NCI-H748 (cell line): ENCODE measurements around the gene CTSO.
"Not testable (repeated sequence)": the region's sequence is repeated elsewhere in the genome, so short reads cannot be mapped to it uniquely, and the experiment has no call there.

ENCODE experiments used
- DNase-seq: peaks from one replicate; lab custom pipeline; 2025; ENCODE audit not compliant: unreplicated experiment; lab: John Stamatoyannopoulos, UW

CTSO gene

DNA sequence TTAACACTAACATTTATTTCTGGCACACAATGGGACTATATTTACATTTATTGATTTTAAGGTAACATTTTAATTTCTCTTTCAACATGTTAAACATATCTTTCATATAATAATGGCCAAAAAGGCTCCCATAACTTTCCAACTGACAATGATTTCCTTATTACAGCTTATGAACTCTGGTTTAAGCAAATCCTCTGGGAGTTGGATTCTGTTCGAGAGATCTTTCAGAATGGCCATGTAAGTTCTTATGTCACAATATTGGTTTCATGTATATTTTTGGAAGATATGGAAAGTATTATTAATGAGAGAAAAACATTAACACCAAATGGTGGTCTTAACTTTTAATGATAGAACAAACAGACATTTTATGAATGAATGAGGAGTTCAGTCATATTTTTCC, 46.1 kb downstream of the CTSO start:
- no peak for DNase-seq

DNA sequence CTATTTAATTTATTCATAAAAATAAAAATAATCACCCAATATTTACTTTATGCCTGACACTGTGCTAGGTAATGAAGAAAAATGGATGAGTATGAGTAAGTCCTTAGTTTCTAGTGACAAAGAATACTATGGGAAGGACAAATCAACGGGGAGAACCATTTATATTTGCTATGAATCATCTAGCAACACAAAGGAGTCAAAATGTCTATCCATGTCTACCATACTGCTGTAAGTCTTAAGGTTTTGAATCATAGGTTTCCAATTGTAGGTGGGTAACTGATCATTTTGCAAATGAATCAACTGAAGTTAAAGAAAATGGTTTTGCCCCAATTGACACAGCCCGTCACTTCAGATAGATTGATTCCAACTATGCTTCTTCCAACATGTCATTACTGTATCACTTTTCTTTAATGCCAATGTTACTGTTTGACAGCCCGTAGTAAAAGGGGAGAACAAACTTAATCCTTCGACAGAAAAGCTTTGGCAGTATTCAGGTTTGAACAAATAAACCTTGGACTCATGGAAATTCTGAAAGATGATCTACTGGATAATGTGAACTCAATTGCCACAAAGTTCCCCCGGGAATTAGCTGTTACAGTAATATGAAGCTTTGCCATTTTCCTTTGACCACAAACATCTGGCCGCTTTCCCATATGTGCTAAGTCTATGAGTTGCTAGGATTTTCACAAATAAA, 47.0 kb downstream of the CTSO start:
- DNase-seq, result peak; percentile 60

DNA sequence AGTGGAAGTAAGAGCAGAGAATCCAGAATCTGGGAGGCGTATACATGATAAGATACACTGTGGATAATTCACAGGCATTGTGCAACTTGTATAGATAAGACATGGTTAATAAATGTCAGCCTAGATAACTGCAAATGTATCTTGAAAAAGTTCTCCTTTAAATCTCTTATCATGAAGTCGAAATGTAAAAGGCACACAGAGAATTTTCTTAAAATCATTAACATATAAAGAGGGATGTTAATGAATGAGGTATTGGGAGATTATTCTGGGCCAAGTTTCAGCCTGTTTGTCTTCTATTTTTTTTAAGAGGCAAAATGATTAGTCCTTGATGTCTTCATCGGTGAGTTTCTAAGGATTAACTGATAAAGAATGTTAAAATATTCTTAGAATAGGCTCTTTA, 49.3 kb downstream of the CTSO start:
- no peak for DNase-seq

DNA sequence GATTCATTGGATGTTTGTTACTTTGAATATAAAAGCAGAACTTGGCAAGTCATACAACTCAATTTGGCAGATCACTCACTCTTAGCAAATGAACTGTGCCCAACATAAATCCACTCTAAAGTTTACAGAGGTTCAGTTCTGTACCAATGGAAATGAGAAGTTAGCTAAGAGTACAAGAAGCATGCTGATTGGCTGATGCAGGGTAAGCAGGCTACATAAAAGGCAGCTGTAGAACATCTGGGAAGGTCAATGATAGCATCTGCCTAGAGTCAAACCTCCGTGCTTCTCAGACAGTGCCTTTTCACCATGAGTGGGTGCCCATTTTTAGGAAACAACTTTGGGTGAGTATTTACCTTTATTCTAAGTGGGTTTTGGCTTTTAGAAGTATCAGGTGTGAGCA, 50.2 kb downstream of the CTSO start, which contains the start of gene TDO2:
TSS of gene TDO2 (plus strand) at position 244 of the 400 bp plus-strand sequence. CDS start at position 307, 63 bp downstream.
- DNase-seq, result no peak

DNA sequence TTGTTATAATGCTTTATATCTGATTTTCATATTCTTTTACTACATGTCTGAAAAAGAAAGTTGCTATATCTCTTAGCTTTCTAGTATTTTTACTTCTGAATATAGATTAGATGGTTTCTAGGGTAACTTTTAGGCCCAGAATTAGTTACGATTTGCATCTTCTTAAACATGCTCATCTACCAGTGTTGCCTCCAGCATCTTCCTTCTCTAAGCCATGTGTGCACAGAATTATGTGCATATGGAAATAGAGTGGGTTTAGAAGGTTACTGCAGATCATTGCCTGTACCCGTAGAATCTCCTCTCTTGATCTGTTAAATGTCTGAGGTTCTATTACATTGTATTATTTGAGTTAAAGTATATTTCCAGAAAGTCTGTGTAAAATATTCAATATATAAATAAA, 52.7 kb downstream of the CTSO start:
- no peak for DNase-seq

DNA sequence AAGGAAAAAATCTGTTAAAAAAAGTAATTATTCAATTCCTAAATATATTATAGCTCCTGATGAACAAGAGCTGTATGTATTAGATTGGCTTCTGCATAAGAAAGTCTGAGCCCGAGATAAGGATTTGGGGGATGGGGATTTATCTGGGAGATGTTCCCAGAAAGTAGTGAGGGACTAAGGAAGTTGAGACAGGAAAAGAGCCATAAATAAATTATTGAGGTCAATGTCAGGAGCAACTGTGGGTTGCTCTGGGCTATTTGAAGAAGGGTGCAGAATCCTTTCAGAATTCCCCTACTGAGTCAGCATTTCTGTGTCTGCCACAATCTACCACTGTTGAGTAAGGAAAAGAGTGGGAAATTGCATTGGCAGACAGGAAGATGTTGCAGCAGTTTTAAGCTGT, 53.3 kb downstream of the CTSO start:
- DNase-seq, result no peak

DNA sequence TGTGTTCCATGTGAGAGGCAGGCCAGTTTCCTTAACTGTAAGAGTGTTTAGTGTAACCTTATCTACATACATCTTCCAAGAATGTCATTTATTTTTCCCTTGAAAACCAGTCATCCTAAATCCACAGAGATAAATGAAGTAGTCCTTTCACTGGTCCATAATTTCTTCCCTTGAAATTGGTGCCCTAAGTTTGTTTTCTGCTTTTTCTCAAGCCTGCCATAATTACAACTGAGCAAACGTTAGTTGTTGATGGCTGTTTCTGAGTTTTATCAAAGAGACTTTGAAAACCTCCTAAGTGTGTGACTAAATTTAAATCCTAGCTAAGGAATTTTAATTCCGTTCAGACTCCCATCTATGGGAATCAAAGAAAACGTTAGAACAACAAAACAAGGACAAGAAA, 53.8 kb downstream of the CTSO start:
- DNase-seq, result no peak

DNA sequence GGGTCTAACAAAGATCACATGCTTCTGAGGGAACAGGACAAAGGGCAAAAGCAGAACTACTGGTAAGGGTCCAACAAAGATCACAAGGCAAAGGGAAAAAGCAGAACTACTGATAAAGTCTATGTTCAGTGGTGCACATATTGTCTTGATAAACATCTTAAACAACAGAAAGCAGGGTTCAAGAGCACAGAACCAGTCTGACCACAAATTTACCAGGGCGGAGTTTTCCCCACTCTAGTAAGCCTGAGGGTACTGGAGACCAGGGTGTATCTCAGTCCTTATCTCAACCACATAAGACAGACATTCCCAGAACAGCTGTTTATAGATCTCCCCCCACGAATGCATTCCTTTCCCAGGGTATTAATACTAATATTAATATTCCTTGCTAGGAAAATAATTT, 55.3 kb downstream of the CTSO start:
- not testable (repeated sequence) for DNase-seq

DNA sequence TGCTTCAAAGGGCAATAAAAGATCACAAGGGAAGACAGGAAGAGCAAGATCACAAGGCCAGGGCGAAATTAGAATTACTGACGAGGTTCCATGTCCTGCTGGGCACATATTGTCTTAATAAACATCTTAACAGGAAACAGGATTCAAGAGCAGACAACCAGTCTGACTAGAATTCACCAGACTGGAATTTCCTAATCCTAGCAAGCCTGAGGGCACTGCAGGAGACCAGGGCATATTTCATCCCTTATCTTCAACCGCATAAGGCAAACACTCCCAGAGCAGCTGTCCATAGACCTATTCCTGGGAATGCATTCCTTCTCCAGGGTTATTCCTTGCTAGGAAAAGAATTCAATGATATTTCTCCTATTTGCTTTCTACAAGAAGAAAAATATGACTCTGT, 62.6 kb downstream of the CTSO start:
- DNase-seq, result no peak

DNA sequence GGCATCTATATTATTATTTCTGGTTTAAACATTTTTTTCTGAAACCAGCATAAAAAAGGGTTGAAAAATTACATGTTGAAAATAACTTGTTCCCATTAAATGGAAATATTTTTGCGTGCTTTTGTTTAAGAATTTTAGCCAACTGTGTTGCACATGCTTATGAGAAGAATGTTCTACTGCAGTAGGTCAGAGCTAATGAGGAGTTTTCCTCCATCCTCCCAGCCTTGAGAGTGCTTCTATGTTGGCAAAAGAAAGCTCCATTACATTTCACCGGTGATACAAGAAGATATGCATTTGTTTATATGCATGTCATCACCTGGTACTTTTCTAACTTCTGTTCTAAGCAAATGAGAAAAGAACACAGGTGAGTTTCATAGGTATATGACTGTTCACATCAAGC, 63.7 kb downstream of the CTSO start:
- no peak for DNase-seq

DNA sequence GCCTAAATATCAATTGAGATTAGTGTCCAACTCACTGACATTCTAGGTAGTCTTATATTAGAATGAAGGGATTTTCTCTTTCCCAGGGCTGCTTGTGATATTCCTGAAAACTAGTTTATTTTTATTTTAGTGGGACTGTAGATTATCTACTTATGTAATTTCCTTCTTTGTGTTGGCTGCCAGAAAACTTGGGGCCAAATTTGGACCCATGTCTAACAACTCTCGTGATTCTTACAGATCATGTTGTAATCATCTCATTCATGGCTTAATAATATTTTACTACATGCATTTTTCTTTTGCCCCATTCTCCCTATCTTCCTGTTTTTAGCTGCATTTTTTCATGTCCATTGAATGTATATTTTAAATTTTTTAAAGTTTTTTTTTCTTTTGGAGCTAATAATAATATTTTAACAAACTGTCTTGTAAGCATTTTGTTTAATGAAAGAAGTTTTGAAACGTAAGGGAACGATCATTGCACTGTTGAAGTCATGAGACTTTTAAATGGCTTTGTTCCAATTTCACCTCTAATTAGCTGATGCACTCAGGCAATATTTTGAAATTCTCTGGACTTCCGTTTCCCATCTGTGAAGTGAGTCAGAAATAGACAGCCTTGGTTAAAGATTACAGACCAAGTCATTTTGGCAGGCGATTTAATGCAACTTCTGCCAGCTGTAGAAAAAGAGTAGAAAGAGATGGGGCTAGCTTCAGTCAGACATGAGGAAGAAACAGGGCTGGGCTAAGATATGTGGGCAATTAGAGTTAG, 64.5 kb downstream of the CTSO start:
- DNase-seq, result no peak

DNA sequence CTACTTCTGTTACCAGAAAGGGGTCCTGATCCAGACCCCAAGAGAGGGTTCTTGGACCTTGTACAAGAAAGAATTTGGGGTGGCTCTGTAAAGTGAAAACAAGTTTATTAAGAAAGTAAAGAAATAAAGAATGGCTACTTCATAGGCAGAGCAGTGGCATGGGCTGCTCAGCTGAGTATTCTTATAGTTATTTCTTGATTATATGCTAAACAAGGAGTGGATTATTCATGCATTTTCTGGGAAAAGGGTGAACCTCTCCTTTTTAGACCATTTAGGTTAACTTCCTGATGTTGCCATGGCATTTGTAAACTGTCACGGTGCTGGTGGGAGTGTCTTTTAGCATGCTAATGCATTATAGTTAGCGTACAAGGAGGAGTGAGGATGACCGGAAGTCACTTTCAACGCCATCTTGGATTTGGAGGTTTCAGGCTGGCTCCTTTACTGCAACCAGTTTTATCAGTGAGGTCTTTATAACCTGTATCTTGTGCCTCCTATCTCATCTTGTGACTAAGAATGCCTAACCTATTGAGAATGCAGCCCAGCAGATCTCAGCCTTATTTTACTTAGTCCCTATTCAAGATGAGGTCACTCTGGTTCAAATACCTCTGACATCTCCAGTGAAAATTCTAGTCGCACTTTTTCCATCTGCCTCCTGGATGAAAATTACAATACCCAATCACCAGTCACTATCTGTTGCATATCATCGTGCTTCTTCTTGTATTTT, 65.7 kb downstream of the CTSO start:
- DNase-seq, result no peak

DNA sequence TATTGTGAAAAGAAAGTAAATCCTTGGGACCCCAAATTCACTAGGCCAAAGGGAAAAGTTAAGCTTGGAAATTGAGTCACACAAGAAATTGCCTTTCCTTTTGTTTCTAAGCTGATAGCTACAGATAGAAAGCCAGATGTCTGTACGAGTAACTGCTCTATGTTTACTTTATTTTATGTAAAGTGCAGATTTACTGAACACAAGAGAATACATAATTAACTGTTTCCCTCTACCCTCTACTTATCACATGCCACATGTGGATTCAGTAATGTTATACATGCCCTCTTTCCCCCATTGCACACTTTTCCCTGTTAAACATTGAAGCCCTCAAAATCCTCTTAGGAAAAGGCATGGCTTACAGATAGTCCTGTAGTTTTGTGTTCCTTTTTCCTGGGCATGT, 66.6 kb downstream of the CTSO start:
- DNase-seq, result no peak

DNA sequence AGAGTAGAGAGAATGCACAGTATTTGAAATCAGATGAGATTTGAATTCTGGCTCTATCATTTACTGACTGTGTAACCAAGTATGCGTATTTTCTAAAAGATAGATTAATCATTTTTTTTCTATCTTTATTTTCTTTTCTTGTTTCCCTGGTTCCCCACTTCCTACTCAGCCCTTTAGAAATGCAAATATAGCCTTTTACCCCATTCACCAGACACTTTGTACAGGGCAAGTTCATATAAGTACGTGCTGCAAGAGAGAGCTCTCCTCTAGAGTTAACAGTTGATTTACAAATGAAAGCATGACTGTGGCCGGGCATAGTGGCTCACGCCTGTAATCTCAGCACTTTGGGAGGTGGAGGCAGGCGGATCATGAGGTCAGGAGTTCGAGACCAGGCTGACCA, 68.0 kb downstream of the CTSO start:
- DNase-seq, result no peak

DNA sequence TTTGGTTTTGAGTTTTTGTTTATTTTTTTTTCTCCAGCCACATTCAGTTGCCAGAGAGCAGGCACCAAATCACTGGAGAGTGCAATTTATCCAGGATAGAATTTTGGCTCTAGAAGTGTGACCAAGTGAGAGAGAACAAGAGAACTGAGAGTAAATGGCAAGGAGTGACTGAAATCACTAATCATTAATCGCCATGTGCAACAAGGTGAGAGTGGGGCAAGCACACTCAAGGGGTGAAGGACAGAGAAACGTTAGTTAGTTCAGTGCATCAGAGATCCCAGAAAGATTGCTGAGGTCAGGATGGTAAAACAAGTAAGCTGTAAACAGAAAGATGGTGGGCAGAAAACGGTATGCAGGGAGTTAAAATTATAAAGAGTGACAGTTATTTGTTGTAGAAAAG, 69.8 kb downstream of the CTSO start:
- DNase-seq, result no peak

DNA sequence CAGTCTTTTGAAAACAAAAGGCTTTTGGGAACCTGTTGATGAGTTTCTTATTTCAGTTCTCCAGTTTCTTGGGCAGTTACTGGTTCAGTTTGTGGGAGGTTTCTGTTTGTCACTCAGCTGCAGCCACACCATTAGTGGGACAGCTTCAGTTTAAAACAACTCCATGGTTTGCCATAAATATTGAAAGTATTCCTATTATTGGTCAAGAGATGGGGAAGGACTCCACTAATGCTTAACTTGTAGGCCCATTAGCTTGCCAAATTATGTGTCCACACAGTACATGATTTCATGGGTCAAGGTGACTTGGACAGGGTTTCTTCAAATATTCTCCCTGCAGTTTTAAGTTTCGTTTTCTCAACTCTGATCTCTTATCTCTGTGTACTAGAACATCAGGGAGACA, 72.1 kb downstream of the CTSO start:
- no peak for DNase-seq

DNA sequence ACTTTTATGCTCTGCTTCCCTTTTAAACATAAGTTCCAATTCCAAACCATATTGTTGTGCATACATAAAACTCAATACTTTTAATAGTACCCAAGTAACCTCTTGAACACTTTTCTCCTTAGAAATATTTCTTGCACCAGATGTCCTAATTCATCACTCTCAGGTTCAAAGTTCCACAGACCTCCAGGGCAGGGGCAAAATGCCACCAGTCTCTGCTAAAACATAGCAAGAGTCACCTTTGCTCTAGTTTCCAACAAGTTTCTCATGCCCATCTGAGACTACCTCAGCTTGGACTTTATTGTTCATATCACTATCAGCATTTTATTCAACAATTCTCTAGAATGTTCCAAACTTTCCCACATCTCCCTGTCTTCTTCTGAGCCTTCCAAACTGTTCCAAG, 73.9 kb downstream of the CTSO start:
- DNase-seq, result no peak

DNA sequence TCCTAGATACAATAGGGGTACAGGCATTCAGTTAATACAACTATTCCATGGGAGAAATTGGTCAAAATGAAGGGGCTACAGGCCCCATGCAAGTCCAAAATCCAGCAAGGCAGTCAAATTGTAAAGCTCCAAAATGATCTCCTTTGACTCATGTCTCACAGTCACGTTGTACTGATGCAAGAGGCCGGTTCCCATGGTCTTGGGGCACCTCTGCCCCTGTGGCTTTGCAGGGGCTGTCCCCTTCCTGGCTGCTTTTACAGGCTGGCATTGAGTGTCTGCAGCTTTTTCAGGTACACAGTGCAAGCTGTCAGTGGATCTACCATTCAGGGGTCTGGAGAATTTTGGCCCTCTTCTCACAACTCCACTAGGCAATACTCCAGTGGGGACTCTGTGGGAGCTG, 75.1 kb downstream of the CTSO start:
- no peak for DNase-seq

DNA sequence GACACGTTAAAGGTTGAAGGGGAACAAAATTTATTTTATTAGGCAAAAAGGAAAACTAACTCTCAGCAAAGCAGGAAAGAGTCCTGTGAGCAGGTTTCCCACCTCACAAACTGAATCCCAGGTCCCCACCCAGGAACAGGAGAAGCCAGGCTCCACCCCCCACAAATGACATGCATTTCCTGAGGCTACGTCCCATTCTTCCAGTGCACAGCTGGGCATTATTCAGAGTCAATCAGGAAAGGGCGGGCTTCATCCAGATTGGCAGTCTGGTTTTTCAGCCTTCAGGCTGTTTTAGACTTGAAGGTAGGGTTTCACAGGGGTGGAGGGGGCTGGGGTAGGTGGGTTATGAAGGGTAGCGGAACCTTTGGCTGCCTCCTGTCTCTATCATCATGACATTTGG, 75.7 kb downstream of the CTSO start:
- no peak for DNase-seq

DNA sequence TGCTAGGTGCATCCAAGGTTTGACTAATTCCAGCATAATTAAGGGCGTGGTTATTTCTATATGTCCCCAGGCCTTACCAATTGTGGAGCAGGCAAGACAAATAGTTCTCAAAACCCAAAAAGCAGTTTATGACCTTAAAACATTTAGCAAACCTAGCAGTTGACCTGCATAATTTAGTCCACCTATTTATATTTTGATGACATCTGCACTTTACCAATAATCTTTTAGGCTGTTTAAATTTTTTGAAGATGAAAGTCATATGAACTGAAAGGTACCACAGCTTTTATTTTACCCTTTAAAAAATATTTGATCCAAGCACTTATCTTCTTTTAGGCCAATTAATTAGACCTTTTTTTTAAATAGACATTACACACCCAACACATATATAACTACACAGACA, 77.8 kb downstream of the CTSO start:
- DNase-seq, result no peak
